Aorta (tissue), 5 donors: ENCODE results near the gene USP47. TPM values are rescaled to one million over a fixed set of nuclear protein-coding genes. Genes with fewer than 3 reads are reported as not detected.

ENCODE experiments used
- ATAC-seq: fragments of 200-7000 bp; cut with Tn5 transposase; one replicate; pipeline ENCODE4 v1.9.1; 2022; ENCODE audit warnings: moderate library complexity; ENCODE audit not compliant: low FRiP score
- DNase-seq, 2 donors: peaks; one replicate each; pipeline ENCODE4 v3.0.0-alpha.2; 2020
- H3K27ac ChIP-seq, 2 donors: one replicate each; pipeline ENCODE4 v1.5.1; 2013; ENCODE audit warnings: low read length in 2 of 2, mild to moderate bottlenecking in 2 of 2, moderate library complexity in 2 of 2, control low read depth in 1 of 2, inconsistent platforms in 1 of 2, low read depth in 1 of 2
- H3K27me3 ChIP-seq, 2 donors: one replicate each; pipeline ENCODE4 v1.6.1; 2013; ENCODE audit warnings: control low read depth in 1 of 2, low read length in 1 of 2, mild to moderate bottlenecking in 1 of 2, moderate library complexity in 1 of 2; ENCODE audit not compliant: insufficient read depth in 2 of 2, control insufficient read depth in 1 of 2
- H3K36me3 ChIP-seq, 2 donors: one replicate each; pipeline ENCODE4 v1.6.1; 2013; ENCODE audit warnings: control low read depth in 1 of 2, low read length in 1 of 2, mild to moderate bottlenecking in 1 of 2; ENCODE audit not compliant: insufficient read depth in 2 of 2, control insufficient read depth in 1 of 2
- H3K4me1 ChIP-seq, 2 donors: one replicate each; pipeline ENCODE4 v1.6.1; 2013; ENCODE audit warnings: low read length in 2 of 2, control low read depth in 1 of 2, mild to moderate bottlenecking in 1 of 2, moderate library complexity in 1 of 2; ENCODE audit not compliant: insufficient read depth in 2 of 2, control insufficient read depth in 1 of 2
- H3K4me3 ChIP-seq, 2 donors: one replicate each; pipeline ENCODE4 v1.5.1; 2013; ENCODE audit warnings: low read length in 2 of 2, control low read depth in 1 of 2, mild to moderate bottlenecking in 1 of 2
- H3K9me3 ChIP-seq: one replicate; pipeline ENCODE4 v1.6.1; 2013; ENCODE audit warnings: mild to moderate bottlenecking, low read length; ENCODE audit not compliant: control insufficient read depth
- WGBS, 2 donors: extraction: QIAGEN DNeasy Blood & Tissue Kit; methylation state at CpG; one replicate each; pipeline ENCODE4 v1.1.7; 2013; 5-methylcytosine and 5-hydroxymethylcytosine counted together
- intact Hi-C, 2 donors: fragments of 100-400 bp; cut with DNase I; formaldehyde crosslinking; loops; one replicate each; pipeline versions ENCODE4 v1.14.2 to v1.15.0; 2022
- polyA plus RNA-seq, 2 donors: library from polyadenylated mRNA; stranded (reverse); fragments of 200-250 nt; gene quantifications; one replicate each; pipeline ENCODE4 v1.2.3, GENCODE V29; 2013
- total RNA-seq, 2 donors: library from RNA; stranded (reverse); fragmentation: NEBNext Ultra II Directional; extraction: Animal tissue kit (Norgen Biotek cat#: 25700); gene quantifications; one replicate each; pipeline ENCODE4 v1.2.1, GENCODE V29; 2021
- donor health status: healthy with polysubstance abuse.
- donor health status: Bipolar disorder and iron deficiency.
- donor health status: DM: no; HTN: no; CAD: no.
- donor health status: DM: no; HTN: no; CAD: no.
- donor health status: DM: yes; HTN: yes; CAD: no.

USP47 gene
- total and polyA plus RNA-seq, 4 donors, result 23.2 to 74.9 (median 45.1) TPM

DNA sequence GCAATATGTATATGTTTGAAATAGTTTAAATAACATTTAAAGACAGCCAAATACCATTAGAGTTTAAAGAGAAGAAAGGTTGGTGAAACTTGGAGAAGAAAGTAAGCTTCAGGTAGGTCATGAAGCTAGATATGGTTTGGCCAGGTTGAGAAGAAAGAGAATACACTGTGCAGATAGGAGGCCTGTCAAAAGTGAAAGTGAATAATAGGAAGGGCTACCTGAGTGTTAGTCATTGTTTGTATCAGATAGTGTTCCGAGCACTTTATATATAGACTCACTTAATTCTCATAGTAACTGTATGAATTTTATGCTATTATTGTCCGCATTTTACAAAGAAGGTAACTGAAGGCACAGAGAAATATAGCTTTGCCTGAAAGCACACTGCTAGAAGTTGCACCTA lies 56.9 kb downstream of the USP47 start:
- Histone ChIP-seq H3K4me3 (no peak overlapping the region), H3K9me3 (no peaks in the 10 kb centered on the region), H3K4me1 (no peaks in the 10 kb centered on the region), H3K36me3 (peaks cover 0 to under 1% of the 10 kb centered on the region in 2 donors), H3K27me3 (no peaks in the 10 kb centered on the region), H3K27ac (no peak overlapping the region)
- intact Hi-C loops, result loop anchor here in 1 of 2 donors (5.0 kb wide), 2 partner anchors 46 to 96 kb away; no protein-coding TSS in a partner anchor
- WGBS, 2 donors, result 94 to 95% methylated on average over 2 of the region's 2 CpGs
- ATAC-seq (no peak), DNase-seq (no peak)

DNA sequence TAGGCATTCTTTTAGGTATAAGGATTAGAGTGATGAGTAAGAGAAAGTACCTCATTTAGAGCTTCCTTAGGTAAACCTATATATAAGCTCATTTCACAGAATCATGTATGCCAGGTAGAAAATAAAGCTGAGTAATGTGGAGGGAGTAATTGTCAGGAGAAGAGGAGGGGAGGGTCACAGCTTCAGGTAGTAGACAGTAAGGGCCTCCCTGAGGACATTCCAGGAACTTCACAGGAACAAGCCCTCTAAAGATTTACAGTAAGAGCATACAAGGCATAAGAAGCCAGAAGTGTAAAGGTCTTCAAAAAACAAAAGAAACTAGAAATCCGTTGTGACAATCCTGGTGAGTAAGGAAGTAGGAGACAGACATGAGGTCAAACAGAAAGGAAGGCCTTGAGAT lies 57.6 kb downstream of the USP47 start:
- intact Hi-C loops, result loop anchor here in 1 of 2 donors (5.0 kb wide), 2 partner anchors 47 to 97 kb away; no protein-coding TSS in a partner anchor
- Histone ChIP-seq H3K4me1 (no peaks in the 10 kb centered on the region), H3K4me3 (no peak overlapping the region), H3K36me3 (peaks cover 0 to 2% of the 10 kb centered on the region in 2 donors), H3K27me3 (no peaks in the 10 kb centered on the region), H3K9me3 (no peaks in the 10 kb centered on the region), H3K27ac (no peak overlapping the region)
- DNase-seq, result no peak
- ATAC-seq, result no peak
- WGBS, 2 donors, result 81 to 84% methylated on average over 1 of the region's 1 CpG

DNA sequence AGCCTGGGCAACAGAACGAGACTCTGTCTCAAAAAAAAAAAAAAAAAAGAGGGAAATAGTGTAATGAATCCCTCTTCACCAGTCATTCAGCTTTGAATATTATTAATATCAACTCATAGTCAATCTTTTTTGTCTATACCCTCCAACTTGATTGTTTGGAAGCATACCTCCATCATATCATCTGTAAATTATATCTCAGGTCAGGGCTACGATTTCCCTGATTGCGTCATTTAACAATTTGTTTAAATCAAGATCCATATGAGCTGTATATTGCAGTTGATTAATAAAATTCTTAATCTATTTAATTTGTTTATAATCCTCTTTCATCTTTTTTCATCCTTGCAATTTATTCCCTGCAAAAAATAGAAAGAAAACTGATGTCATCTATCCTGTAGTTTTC lies 60.2 kb downstream of the USP47 start:
- no peak overlapping the region for H3K27ac ChIP-seq
- DNase-seq (no peak), ATAC-seq (no peak)
- no peak overlapping the region for H3K4me3 ChIP-seq
- H3K9me3 ChIP-seq, result no peaks in the 10 kb centered on the region
- WGBS, 2 donors, result 85 to 90% methylated on average over 3 of the region's 3 CpGs
- H3K36me3 ChIP-seq, result peaks cover 0 to 2% of the 10 kb centered on the region in 2 donors
- no peaks in the 10 kb centered on the region for H3K27me3 ChIP-seq
- intact Hi-C loops, result no loop called here
- H3K4me1 ChIP-seq, result no peaks in the 10 kb centered on the region

DNA sequence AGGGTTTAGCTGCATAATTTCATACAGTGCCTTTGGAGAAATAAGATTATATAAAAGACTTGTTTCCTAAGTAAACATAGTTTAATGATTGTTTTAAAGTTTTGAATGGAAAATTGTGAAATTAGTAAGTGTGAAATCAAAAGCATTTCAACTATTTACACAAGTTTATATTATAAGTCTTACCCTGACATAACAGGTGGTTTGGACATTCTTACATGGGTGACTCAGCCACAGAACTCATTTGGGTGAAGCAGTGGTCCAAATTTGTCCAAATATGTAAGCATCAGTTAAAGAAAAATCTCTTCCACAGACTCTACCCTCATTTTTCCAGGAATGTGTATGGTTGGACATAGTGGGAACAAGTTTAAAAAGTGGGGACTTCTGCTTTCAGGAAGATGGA lies 68.0 kb downstream of the USP47 start:
- Histone ChIP-seq H3K9me3 (no peaks in the 10 kb centered on the region), H3K36me3 (no peaks in the 10 kb centered on the region), H3K4me3 (no peak overlapping the region), H3K27me3 (no peaks in the 10 kb centered on the region), H3K27ac (peak overlapping the region in 1 of 2 donors; percentile 99), H3K4me1 (peaks cover 0 to 3% of the 10 kb centered on the region in 2 donors)
- ATAC-seq (no peak), DNase-seq (no peak)
- intact Hi-C loops, result loop anchor here in 1 of 2 donors (10.0 kb wide), 1 partner anchor 65 kb away; the partner anchor contains the start of gene USP47

DNA sequence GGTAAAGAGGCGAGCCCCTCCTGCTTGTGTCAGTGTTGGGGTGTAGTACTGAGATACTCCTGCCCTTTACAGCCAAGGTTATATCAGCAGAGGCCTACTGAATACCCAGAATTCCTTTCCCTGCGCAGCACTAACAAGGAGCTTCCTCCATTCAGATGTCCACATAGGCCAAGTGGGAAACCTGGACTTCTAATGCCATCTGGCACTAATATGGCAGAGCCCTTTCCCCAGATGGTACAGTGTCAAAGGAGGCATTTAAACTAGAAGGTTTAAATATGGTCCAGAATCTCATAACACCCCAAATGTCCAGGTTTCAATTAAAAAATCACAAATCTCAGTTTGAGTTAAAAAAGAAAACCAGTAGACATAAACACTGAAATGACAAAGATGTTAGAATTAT lies 68.8 kb downstream of the USP47 start:
- peaks cover 0 to 3% of the 10 kb centered on the region in 2 donors for H3K4me1 ChIP-seq
- no peaks in the 10 kb centered on the region for H3K36me3 ChIP-seq
- 92 to 98% methylated on average over 2 of the region's 2 CpGs for WGBS, 2 donors
- ATAC-seq (no peak), DNase-seq (no peak)
- H3K27ac ChIP-seq, result peak overlapping the region; percentile 54 to 99
- no peaks in the 10 kb centered on the region for H3K9me3 ChIP-seq
- H3K4me3 ChIP-seq, result no peak overlapping the region
- H3K27me3 ChIP-seq, result no peaks in the 10 kb centered on the region
- intact Hi-C loops, result loop anchor here in 1 of 2 donors (10.0 kb wide), 1 partner anchor 66 kb away; the partner anchor contains the start of gene USP47

DNA sequence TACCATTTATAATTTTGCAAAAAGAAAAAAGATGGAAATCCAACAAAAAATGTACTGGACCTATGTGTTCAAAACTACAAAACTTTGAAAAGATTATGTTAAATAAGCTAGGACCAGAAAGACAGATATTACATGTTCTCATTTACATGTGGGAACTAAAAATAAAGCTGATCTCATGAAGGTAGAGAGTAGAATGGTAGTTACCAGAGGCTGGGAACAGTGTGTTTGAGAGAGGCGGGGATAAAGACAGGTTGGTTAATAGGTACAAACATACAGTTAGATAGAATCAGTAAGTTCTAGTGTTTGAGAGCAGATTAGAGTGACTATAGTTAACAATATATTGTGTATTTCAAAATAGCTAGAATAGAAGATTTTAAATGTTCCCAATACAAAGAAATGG lies 71.6 kb downstream of the USP47 start:
- peaks cover 0 to 3% of the 10 kb centered on the region in 2 donors for H3K4me1 ChIP-seq
- no peaks in the 10 kb centered on the region for H3K27me3 ChIP-seq
- no peak overlapping the region for H3K4me3 ChIP-seq
- intact Hi-C loops, result loop anchor here in 1 of 2 donors (10.0 kb wide), 1 partner anchor 69 kb away; the partner anchor contains the start of gene USP47
- no peaks in the 10 kb centered on the region for H3K36me3 ChIP-seq
- DNase-seq (no peak), ATAC-seq (no peak)
- no peaks in the 10 kb centered on the region for H3K9me3 ChIP-seq
- 99 to 100% methylated on average over 1 of the region's 1 CpG for WGBS, 2 donors
- no peak overlapping the region for H3K27ac ChIP-seq

DNA sequence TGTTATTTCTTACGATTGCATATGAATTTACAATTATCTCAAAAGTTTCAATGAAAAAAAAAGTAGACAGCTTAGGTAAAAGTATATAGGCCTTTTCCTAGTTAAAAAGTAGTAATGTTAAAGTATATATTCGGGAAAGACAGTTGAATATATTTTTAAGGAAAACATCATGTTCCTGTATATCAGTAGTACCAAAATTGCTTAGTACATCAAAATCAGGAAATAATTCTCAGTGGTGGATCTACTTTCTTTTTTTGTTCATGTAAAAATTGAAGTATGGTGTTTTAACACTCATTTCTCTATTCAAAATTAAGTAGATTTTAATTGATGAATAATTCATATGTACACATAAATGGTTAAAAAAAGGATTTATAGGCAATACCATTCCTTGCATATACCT lies 73.9 kb downstream of the USP47 start:
- no peak for DNase-seq
- no peaks in the 10 kb centered on the region for H3K9me3 ChIP-seq
- intact Hi-C loops, result loop anchor here in 1 of 2 donors (10.0 kb wide), 1 partner anchor 71 kb away; the partner anchor contains the start of gene USP47
- H3K27me3 ChIP-seq, result no peaks in the 10 kb centered on the region
- 97 to 98% methylated on average over 2 of the region's 2 CpGs for WGBS, 2 donors
- no peak overlapping the region for H3K4me3 ChIP-seq
- H3K4me1 ChIP-seq, result peaks cover 0 to under 1% of the 10 kb centered on the region in 2 donors
- no peak for ATAC-seq
- no peak overlapping the region for H3K27ac ChIP-seq
- no peaks in the 10 kb centered on the region for H3K36me3 ChIP-seq

DNA sequence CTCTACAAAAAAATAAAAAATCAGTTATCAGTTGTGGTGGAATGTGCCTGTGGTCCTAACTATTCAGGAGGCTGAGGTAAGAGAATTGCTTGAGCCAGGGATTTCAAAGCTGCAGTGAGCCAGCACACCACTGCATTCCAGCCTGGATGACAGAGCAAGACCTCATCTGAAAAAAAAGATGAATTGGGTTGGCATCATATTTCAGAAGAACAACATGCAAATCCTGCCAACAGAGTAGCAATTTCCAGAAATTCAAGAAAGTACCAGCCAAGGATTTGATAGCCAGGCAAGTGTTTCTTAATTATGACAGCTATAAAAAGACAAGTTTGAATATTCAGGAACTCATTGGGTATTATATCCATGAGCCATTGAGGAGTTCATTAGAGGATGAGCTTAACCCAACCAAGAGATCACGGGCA lies 75.2 kb downstream of the USP47 start:
- ATAC-seq, result peak; percentile 36
- no peaks in the 10 kb centered on the region for H3K9me3 ChIP-seq
- H3K4me3 ChIP-seq, result no peak overlapping the region
- no peaks in the 10 kb centered on the region for H3K4me1 ChIP-seq
- no peaks in the 10 kb centered on the region for H3K27me3 ChIP-seq
- H3K27ac ChIP-seq, result peak overlapping the region in 1 of 2 donors; percentile 67
- intact Hi-C loops, result loop anchor here in 1 of 2 donors (10.0 kb wide), 1 partner anchor 72 kb away; the partner anchor contains the start of gene USP47
- no peak for DNase-seq
- WGBS, 2 donors, result 65 to 66% methylated on average over 1 of the region's 1 CpG
- H3K36me3 ChIP-seq, result no peaks in the 10 kb centered on the region

DNA sequence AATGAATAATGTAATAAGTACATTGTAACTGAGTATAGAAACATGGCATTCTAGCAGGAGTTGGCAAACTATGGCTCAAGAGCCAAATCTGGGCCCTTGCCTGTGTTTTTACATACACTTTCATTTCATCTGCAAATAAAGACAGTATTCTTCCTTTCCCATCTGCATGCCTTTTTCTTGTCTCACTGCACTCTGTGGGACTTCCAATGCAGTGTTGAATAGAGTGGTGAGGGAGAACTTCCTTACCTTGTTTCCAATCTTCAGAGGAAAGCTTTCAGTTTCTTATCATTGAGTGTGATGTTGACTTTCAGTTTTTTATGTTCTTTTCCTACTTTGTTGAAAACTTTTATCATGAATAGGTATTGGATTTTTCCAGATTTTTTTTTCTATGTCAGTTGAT lies 82.1 kb downstream of the USP47 start:
- DNase-seq (no peak), ATAC-seq (no peak)
- Histone ChIP-seq H3K4me1 (no peaks in the 10 kb centered on the region), H3K27ac (no peak overlapping the region), H3K4me3 (no peak overlapping the region), H3K27me3 (no peaks in the 10 kb centered on the region), H3K36me3 (no peaks in the 10 kb centered on the region), H3K9me3 (no peaks in the 10 kb centered on the region)
- intact Hi-C loops, result no loop called here
